Activated naive CD4-positive, alpha-beta T cell (primary cell): ENCODE results near the gene INPP5A.

Source experiments
- DNase-seq, 4 experiments: peaks; one replicate each; lab custom pipeline; 2025; lab: John Stamatoyannopoulos, UW

Gene INPP5A

DNA sequence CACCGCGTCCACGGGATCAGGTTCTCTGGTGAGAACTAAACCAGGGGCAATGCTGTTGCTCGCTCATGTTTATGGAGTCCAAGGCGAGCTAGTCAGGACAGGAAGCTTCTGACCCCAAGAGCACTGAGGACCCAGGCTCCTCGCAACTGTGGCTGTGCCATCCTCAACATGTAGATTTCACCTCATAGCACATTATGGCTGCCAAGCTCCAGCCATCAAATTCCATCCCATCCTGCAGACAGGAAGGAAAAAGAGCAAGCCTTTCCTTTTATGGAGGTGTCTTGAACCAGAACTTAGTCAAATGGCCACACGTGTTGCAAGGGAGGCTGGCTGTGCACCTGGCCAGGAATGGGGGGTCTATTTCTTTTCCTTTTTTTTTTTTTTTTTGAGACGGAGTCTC lies 264.5 kb downstream of the INPP5A start:
- no peak for DNase-seq

- DNase-seq, result no peak
These were observed 265.2 kb downstream of the INPP5A start for GRCh38 chr10:132802694-132803320.

DNA sequence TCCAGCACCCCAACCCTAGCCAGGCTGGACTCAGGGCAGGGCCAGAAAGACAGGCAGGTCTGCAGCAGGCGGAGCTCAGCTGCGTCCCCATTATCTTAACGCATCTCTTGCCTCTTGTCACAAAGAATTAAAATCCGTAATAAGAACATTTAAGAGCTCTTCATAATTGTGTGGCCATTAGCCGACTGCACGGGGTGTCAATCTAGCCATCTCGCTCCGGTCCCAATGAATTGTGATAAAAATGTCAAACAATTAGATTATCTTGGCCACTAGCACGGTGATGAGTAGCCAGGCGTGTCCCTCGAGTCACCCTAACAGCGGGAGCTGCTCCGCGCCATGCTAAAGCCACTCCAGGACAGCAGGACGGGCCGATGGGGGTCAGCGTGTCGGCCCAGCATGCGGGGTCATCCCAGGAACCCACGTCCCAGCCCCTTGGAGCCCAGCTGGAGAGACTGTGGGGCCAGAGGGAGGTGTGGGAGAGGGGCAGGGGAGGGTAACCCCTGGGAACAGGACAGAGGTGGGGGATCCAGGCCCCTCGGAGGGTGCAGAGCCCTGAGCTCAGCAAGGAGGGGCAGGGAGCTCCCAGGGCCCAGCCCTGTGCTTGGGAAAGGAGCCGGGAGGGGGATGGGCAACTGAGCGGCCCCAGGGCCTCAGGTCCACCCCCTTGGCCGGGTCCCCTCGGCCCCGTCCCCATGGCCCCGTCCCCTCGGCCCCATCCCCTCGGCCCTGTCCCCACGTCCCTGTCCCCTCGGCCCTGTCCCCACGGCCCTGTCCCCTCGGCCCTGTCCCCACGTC lies 266.0 kb downstream of the INPP5A start:
- DNase-seq, result no peak

- DNase-seq, result no peak
These were observed 266.7 kb downstream of the INPP5A start for GRCh38 chr10:132804287-132804686.

DNA sequence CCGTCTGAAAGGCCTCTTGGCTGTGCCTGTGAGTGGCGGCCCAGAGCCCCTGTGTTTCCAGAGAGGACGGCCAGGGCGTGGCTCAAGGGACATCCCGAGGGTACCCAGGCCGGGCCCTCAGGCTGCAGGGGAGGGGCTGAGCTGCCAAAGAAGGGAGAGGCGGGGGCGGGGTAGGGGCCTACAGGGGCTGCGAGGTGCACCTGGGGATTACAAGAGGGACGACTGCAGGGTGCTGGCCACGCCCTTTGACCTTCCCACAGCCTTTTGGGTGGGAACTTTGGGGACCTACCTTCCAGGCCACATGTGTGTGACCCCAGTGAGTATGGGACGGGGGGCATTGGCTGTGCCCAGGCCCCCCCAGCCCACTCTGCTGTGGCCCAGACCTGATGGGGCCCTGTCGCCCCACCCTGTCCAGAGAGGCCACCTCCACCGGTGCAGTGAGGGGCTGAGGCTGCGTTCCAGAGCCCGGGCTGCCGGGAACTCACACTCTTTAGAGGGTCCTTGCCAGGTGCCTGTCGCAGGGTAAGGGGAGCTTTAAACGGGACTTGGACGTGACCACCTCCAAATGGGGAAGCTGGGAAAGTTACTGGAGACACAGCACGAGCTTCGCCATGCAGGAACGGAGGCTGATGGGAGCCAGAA lies 267.3 kb downstream of the INPP5A start:
- DNase-seq, result no peak

- DNase-seq, result no peak
These were observed 268.0 kb downstream of the INPP5A start for GRCh38 chr10:132805599-132805998.

- no peak for DNase-seq
These were observed 268.5 kb downstream of the INPP5A start for GRCh38 chr10:132806110-132806509.

- no peak for DNase-seq
These were observed 269.0 kb downstream of the INPP5A start for GRCh38 chr10:132806561-132807003.

- no peak for DNase-seq
These were observed 270.0 kb downstream of the INPP5A start for GRCh38 chr10:132807621-132808049.

- DNase-seq, result no peak
These were observed 271.0 kb downstream of the INPP5A start for GRCh38 chr10:132808383-132809231.

- no peak for DNase-seq
These were observed 271.9 kb downstream of the INPP5A start for GRCh38 chr10:132809232-132810140.

GRCh38 chr10:132810141-132810806 lies 272.7 kb downstream of the INPP5A start:
- no peak for DNase-seq

DNA sequence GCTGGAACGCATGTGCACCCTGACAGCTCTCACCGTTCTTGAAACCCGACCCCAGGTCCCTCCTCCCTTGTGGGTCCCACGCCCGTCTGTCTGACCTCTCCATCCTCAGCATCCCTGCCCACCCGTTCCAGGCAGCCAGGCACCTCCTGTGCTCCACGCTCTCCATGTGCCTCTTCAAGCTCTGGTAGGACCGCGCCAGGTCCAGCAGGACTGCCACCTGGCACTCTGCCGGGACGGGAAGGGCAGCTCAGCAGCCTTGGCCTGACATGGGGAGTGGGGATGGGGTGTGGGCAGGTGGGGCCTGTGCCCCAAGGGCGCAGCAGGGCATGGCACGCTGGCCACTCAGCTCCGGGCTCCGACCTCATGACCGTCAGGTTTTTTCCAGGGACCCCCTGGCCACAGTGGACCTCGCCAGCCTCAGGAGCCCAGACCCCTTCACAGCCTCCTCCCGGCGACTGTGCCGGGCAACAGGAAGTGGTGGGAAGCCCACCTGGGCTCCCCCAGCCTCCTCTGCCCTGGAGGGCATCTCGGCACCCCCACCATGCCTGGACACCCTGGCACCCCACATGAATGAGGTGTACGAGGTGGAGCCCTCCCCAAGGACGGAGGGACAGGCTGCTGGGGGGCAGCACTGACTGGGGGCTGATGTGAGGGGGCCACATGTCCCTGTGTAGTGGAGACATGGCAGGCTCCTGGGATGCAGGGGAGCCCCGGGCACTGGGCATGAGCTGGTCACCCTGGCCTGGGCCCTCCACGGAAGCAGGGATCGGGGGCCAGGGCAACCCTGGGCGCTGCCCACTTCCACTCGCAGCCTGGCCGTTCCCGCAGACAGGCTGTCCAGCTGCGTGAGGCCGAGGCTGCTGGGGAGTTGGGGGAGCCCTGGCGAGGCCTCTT lies 273.5 kb downstream of the INPP5A start:
- no peak for DNase-seq

- DNase-seq, result no peak
These were observed 274.4 kb downstream of the INPP5A start for GRCh38 chr10:132811891-132812481.

DNA sequence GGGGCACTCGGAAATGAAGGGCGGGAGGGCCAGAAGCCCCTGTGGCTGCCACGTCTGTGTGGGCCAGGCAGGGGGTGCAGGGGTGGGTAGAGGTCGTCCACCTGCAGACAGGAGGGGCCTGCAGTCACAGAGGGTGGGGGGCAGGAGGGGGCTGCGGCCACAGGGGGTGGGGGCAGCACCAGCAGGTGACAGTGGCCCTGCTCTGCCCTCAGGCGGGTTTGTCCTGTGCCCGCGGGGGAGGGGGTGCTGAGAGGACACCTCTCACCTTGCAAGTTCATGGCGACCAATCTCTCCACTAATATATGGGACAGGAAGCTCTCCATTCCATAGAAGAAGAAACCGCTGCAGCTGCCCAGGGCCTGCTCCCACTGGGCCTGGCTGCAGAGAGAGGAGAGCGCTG lies 274.9 kb downstream of the INPP5A start:
- DNase-seq, result no peak

DNA sequence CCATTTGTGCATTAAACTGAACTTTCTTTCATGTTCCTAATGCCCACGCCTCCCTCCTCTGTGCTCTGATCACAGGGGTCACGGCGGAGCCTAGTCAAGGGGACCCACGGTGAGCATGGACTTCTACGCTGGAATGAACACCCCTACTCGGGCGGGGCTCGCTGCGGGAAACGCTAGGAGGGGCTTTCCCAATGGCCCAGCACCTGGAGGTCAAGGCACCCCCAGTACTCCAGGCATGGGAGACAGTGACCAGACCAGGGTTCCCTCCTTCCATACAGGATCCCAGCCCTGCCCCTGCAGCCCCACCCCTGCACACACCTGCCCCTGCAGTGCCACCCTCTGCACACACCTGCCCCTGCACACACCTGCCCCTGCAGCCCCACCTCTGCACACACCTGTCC lies 275.4 kb downstream of the INPP5A start:
- no peak for DNase-seq

DNA sequence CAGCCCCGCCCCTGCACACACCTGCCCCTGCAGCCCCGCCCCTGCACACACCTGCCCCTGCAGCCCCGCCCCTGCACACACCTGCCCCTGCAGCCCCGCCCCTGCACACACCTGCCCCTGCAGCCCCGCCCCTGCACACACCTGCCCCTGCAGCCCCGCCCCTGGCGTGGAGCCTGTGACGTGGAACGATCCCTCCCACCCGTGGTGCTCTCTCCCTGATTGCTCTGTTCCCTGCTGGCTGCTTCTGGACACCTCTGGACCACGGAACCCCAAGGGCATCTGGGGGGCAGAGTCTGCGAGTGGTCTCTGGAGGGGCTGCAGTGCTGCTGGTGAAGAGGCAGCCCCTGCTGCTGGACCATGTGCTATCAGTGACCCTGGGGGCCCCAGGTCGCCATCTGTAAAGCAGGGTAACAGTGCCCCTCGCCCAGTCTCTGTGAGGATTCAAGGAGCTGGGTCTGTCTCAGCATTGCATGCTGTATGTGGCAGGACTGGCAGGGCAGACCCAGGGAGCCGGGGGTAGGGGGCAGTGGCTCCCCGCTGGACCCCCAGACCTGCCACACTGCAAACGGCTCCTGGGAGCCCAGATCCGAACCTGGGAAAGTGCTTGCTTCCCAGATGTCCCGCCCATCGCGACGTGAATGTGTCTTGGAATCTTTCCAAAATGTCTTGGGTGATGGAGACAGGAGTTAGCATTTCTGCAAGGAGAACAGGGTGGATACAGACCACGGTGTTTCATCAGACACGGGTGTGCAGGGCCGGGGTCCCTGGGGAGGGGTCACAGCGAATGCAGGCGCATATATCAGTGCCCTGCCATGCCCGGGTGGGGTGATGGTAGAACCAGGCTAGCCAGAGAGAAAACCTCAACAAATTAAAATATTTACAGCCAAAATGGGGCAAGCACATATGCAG lies 276.2 kb downstream of the INPP5A start:
- DNase-seq, result no peak

- DNase-seq, result no peak
These were observed 276.9 kb downstream of the INPP5A start for GRCh38 chr10:132814469-132814856.
